HepG2 (cell line): ENCODE data around the gene FPGS. TPM values are rescaled to one million over a fixed set of nuclear protein-coding genes. Genes with fewer than 3 reads are reported as not detected.
A peak's percentile ranks its signal among the peaks of the same experiment; 100 is the strongest.

Experiments used
- ATAC-seq: fragments of 200-7000 bp; cut with Tn5 transposase; 3 replicates; pipeline ENCODE4 v1.9.1; 2020; ENCODE audit warnings: mild to moderate bottlenecking, moderate library complexity
- BruUV-seq: library from RNA; stranded (reverse); fragments of 400-500 nt; replicated peaks from 2 replicates; lab custom pipeline; 2021; lab: Mats Ljungman, UMichigan
- CTCF ChIA-PET: fragments of 300-600 bp; formaldehyde crosslinking; extraction: SDS; loops from one replicate; lab custom pipeline; 2021; ENCODE audit warnings: low total read pairs, inconsistent platforms, low intra/inter-chr PET ratio; lab: Yijun Ruan, JAX
- POLR2A ChIA-PET: fragments of 350-600 bp; sonication (Branson Sonifier 250); formaldehyde crosslinking; loops from one replicate; lab custom pipeline; 2020; ENCODE audit warnings: antibody characterized with exemption, inconsistent platforms; lab: Yijun Ruan, JAX
- DNase-seq: peaks from one replicate; pipeline ENCODE4 v3.0.0-alpha.2; 2015; ENCODE audit warnings: low spot score
- FAIRE-seq: peaks from 3 replicates; lab custom pipeline; 2011; peaks lifted over from hg19 to GRCh38; lab: Jason Lieb, UNC
- H2AFZ ChIP-seq: one replicate; pipeline ENCODE4 v1.6.1; 2011; ENCODE audit warnings: low read length, inconsistent platforms
- H3K27ac ChIP-seq: fragments of 300-600 bp; 3 replicates; pipeline ENCODE4 v1.8.0; 2011; ENCODE audit warnings: mixed run types, mild to moderate bottlenecking, mixed read lengths, low read length, inconsistent platforms; ENCODE audit not compliant: insufficient read depth; ENCODE audit errors: extremely low read length
- H3K27me3 ChIP-seq, 2 experiments: fragments of 200-600 bp in 1 of 2; 2 replicates in 1 of 2; 3 replicates in 1 of 2; pipeline versions ENCODE4 v1.6.0 to v1.8.0; 2011; ENCODE audit warnings: low read length in 2 of 2, mild to moderate bottlenecking in 2 of 2, moderate library complexity in 2 of 2, inconsistent platforms in 1 of 2; ENCODE audit not compliant: insufficient read depth in 2 of 2, control insufficient read depth in 1 of 2
- H3K36me3 ChIP-seq, 2 experiments: fragments of 200-600 bp in 1 of 2; replicated peaks in 1 of 2; 2 replicates in 1 of 2; 3 replicates in 1 of 2; pipeline versions ENCODE4 v1.5.1 to v1.8.0; 2011; ENCODE audit warnings: low read length in 2 of 2, inconsistent platforms in 1 of 2; ENCODE audit not compliant: insufficient read depth in 2 of 2, control insufficient read depth in 1 of 2
- H3K4me1 ChIP-seq: 2 replicates; pipeline ENCODE4 v1.5.1; 2012; ENCODE audit warnings: low read length, inconsistent platforms; ENCODE audit not compliant: insufficient read depth
- H3K4me2 ChIP-seq: 2 replicates; pipeline ENCODE4 v1.6.0; 2011; ENCODE audit warnings: low read depth, low read length, inconsistent platforms
- H3K4me3 ChIP-seq, 3 experiments: fragments of 200-600 bp in 1 of 3; sonication (generic), shearing (Covaris generic) in 1 of 3; replicated peaks in 1 of 3; 2 replicates each; pipeline ENCODE4 v1.5.1; 2011 to 2016; ENCODE audit warnings: low read length in 3 of 3, inconsistent platforms in 2 of 3, low read depth in 2 of 3, mild to moderate bottlenecking in 2 of 3, control low read depth in 1 of 3, mixed read lengths in 1 of 3; ENCODE audit not compliant: insufficient read depth in 1 of 3
- H3K79me2 ChIP-seq: one replicate; pipeline ENCODE4 v1.6.1; 2011; ENCODE audit warnings: low read length, inconsistent platforms; ENCODE audit not compliant: insufficient read depth
- H3K9ac ChIP-seq: 2 replicates; pipeline ENCODE4 v1.6.0; 2011; ENCODE audit warnings: mild to moderate bottlenecking, low read depth, low read length, inconsistent platforms; ENCODE audit not compliant: insufficient read depth
- H3K9me3 ChIP-seq: 2 replicates; pipeline ENCODE4 v1.5.1; 2012; ENCODE audit warnings: mild to moderate bottlenecking, low read length
- H4K20me1 ChIP-seq: 2 replicates; pipeline ENCODE4 v1.6.0; 2011; ENCODE audit warnings: inconsistent platforms, mild to moderate bottlenecking, low read length, moderate library complexity; ENCODE audit not compliant: insufficient read depth
- CHCHD3 ChIP-seq: sonication (generic); formaldehyde crosslinking; IDR thresholded peaks from 2 replicates; pipeline ENCODE4 v1.8.0; 2022; ENCODE audit warnings: mild to moderate bottlenecking, missing genetic modification reagents, moderate library complexity
- ELF3 ChIP-seq: IDR thresholded peaks from 2 replicates; pipeline ENCODE4 v1.6.1; 2016; ENCODE audit warnings: missing genetic modification reagents, missing compliant biosample characterization
- ETS1 ChIP-seq: sonication (generic); formaldehyde crosslinking; IDR thresholded peaks from 2 replicates; pipeline ENCODE4 v1.4.0; 2020; ENCODE audit warnings: missing genetic modification reagents
- FOXM1 ChIP-seq: sonication (generic); formaldehyde crosslinking; IDR thresholded peaks from 2 replicates; pipeline ENCODE4 v1.5.0; 2020; ENCODE audit warnings: missing genetic modification reagents
- HHEX ChIP-seq: IDR thresholded peaks from 2 replicates; pipeline ENCODE4 v1.6.1; 2016; ENCODE audit warnings: control low read depth
- NR0B2 ChIP-seq: sonication (generic); formaldehyde crosslinking; IDR thresholded peaks from 2 replicates; pipeline ENCODE4 v1.4.0; 2020; ENCODE audit warnings: mild to moderate bottlenecking, missing genetic modification reagents
- SNRNP70 ChIP-seq: fragments of 200-400 bp; formaldehyde crosslinking; IDR thresholded peaks from 2 replicates; pipeline ENCODE4 v1.6.1; 2017; ENCODE audit warnings: mild to moderate bottlenecking, low read depth, low read length, moderate library complexity
- TCF7 ChIP-seq: sonication (generic); IDR thresholded peaks from 2 replicates; pipeline ENCODE4 v1.6.1; 2016; ENCODE audit warnings: antibody characterized with exemption, low read depth
- TRIM24 ChIP-seq: sonication (generic); formaldehyde crosslinking; IDR thresholded peaks from 2 replicates; pipeline ENCODE4 v1.8.0; 2022; ENCODE audit warnings: mild to moderate bottlenecking, missing genetic modification reagents
- ZNF121 ChIP-seq: sonication (generic); formaldehyde crosslinking; IDR thresholded peaks from 2 replicates; pipeline ENCODE4 v1.5.0; 2020; ENCODE audit warnings: mild to moderate bottlenecking, missing genetic modification reagents
- ZNF326 ChIP-seq: sonication (generic); formaldehyde crosslinking; IDR thresholded peaks from 2 replicates; pipeline ENCODE4 v1.4.0; 2020; ENCODE audit warnings: missing genetic modification reagents, borderline replicate concordance
- ZNF552 ChIP-seq: sonication (generic); formaldehyde crosslinking; IDR thresholded peaks from 2 replicates; pipeline ENCODE4 v1.9.0; 2022; ENCODE audit warnings: missing genetic modification reagents, mild to moderate bottlenecking, borderline replicate concordance
- ZSCAN25 ChIP-seq: sonication (generic); formaldehyde crosslinking; IDR thresholded peaks from 2 replicates; pipeline ENCODE4 v1.8.0; 2022; ENCODE audit warnings: mild to moderate bottlenecking, missing genetic modification reagents
- WGBS: methylation state at CpG from one replicate; pipeline ENCODE4 v1.1.6; 2017; ENCODE audit warnings: low lambda C conversion rate; 5-methylcytosine and 5-hydroxymethylcytosine counted together
- in situ Hi-C: cut with HindIII; loops from 2 replicates; pipeline ENCODE4 v1.10.0; 2017; ENCODE audit warnings: low pct_unique_long_range_greater_than_20kb; ENCODE audit not compliant: extremely low pct_ligation_motif_present
- intact Hi-C: fragments of 100-400 bp; cut with micrococcal nuclease; formaldehyde crosslinking; loops from one replicate; pipeline ENCODE4 v1.10.0; 2022; ENCODE audit not compliant: unreplicated experiment
- polyA plus RNA-seq, 8 experiments: library from polyadenylated mRNA; depleted of rRNA in 3 of 8; stranded (reverse) in 7 of 8; unstranded in 1 of 8; fragments of >200 nt; fragmentation: Illumina TruSeq in 4 of 8; extraction: Trizol in 4 of 8; gene quantifications; 2 replicates each; pipeline versions ENCODE4 v1.2.1 to v1.2.3, GENCODE V29; 2011 to 2016; ENCODE audit warnings: low read depth in 4 of 8, missing spikeins in 1 of 8, mixed read lengths in 1 of 8; ENCODE audit not compliant: insufficient read depth in 1 of 8
- total RNA-seq, 5 experiments: library from RNA; depleted of rRNA; stranded (reverse); fragments of >200 nt; fragmentation: Illumina TruSeq; extraction: Trizol; gene quantifications; 2 replicates each; pipeline ENCODE4 v1.2.3, GENCODE V29; 2016; ENCODE audit warnings: low read depth in 1 of 5
- TF ChIP-seq, protein P1 (sequence below): sonication (generic); formaldehyde crosslinking; IDR thresholded peaks from 2 replicates; pipeline ENCODE4 v1.8.0; 2022; ENCODE audit warnings: mild to moderate bottlenecking, missing genetic modification reagents, moderate library complexity
- TF ChIP-seq, protein P2 (sequence below): sonication (generic); formaldehyde crosslinking; IDR thresholded peaks from 2 replicates; pipeline ENCODE4 v1.8.0; 2023; ENCODE audit warnings: mild to moderate bottlenecking, missing genetic modification reagents
- TF ChIP-seq, protein P3 (sequence below): sonication (generic); formaldehyde crosslinking; conservative IDR thresholded peaks from 2 replicates; pipeline ENCODE4 v1.4.0; 2020; ENCODE audit warnings: mild to moderate bottlenecking, missing genetic modification reagents, moderate library complexity

Gene FPGS
- total and polyA plus RNA-seq, 2 of the 13 experiments (the other 11 are each of a cell fraction or from before 2014, with no cell fraction given) = 35.6 to 36.8 TPM

DNA sequence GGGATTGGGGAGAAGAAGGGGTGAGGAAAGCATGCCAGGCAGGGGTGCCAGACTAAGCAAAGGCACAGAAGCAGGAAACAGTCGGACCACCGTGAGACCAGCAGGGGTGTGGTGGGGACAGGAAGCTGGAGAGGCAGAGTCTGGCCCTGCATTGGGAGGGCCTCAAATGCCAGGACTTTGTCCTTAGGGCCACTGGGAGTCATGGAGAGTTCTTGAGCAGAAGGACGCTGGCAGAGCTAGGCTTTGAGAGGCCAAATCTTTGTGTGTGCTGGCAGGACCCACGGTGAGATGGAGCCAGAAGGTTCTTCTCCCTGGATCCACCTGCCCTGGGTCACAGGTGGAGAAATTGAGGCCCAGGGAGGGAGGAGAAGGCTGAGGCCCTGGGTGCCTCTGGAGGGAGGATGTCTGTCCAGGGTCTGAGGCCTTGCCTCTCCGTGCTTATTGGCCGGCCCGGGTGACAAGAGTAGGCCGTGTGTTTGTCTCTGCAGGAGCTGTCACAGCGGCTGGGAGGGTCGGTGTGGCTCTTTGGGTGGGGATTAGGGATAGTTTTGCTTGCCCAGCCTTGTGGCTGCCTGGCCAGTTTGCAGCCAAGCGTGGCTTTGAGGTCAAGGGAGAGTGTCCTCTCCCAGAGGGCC, 53.5 kb downstream of the FPGS start:
- ChIA-PET POLR2A (interaction anchor here (0.5 to 0.6 kb wide), 2 partner anchors 25 to 61 kb away, joined by 3 to 4 read pairs; no protein-coding TSS in a partner anchor), CTCF (no interaction called here)
- Histone ChIP-seq H3K27ac (no peak overlapping the region), H4K20me1 (no peaks in the 10 kb centered on the region), H3K36me3 (no peaks in the 10 kb centered on the region), H3K9ac (peak overlapping the region; percentile 34; the same call in 1 of the 2 replicates), H3K27me3 (0 out of 5 replicates have a peak, but pooled peaks cover 0 to 1% of the 10 kb centered on the region in 2 experiments), H2AFZ (no peak overlapping the region), H3K4me2 (peak overlapping the region; percentile 67), H3K4me1 (peaks cover 71% of the 10 kb centered on the region), H3K79me2 (no peaks in the 10 kb centered on the region), H3K9me3 (no peaks in the 10 kb centered on the region), H3K4me3 (peak overlapping the region in 1 of 3 experiments; percentile 38; a peak in 2 of 6 replicates)
- no TSS peak for BruUV-seq
- intact Hi-C loops (no loop called here), in situ Hi-C loops (no loop called here)
- FAIRE-seq (no peak), ATAC-seq (peak; percentile 51), DNase-seq (no peak)
- WGBS = 6% methylated on average over 5 of the region's 11 CpGs
- peak; percentile 34; the same call in 1 of the 2 replicates for TF ChIP-seq ELF3 (CRISPR knock-in tag)
- no peak for TF ChIP-seq SNRNP70
- no peak for TF ChIP-seq ZNF326 (CRISPR knock-in tag)
- TF ChIP-seq NR0B2 (CRISPR knock-in tag) = no peak
- TF ChIP-seq, protein P1, sequence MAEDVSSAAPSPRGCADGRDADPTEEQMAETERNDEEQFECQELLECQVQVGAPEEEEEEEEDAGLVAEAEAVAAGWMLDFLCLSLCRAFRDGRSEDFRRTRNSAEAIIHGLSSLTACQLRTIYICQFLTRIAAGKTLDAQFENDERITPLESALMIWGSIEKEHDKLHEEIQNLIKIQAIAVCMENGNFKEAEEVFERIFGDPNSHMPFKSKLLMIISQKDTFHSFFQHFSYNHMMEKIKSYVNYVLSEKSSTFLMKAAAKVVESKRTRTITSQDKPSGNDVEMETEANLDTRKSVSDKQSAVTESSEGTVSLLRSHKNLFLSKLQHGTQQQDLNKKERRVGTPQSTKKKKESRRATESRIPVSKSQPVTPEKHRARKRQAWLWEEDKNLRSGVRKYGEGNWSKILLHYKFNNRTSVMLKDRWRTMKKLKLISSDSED = no peak
- no peak for TF ChIP-seq HHEX
- TF ChIP-seq, protein P2, sequence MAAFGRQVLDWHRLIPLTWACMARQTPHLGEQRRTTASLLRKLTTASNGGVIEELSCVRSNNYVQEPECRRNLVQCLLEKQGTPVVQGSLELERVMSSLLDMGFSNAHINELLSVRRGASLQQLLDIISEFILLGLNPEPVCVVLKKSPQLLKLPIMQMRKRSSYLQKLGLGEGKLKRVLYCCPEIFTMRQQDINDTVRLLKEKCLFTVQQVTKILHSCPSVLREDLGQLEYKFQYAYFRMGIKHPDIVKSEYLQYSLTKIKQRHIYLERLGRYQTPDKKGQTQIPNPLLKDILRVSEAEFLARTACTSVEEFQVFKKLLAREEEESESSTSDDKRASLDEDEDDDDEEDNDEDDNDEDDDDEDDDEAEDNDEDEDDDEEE (CRISPR knock-in tag) = no peak
- no peak for TF ChIP-seq CHCHD3 (CRISPR knock-in tag)
- no peak for TF ChIP-seq ETS1 (CRISPR knock-in tag)
- no peak for TF ChIP-seq TCF7
- TF ChIP-seq ZNF121 (CRISPR knock-in tag) = no peak
- peak; percentile 93 for TF ChIP-seq ZSCAN25
- no peak for TF ChIP-seq FOXM1 (CRISPR knock-in tag)
- TF ChIP-seq TRIM24 (CRISPR knock-in tag) = no peak
- TF ChIP-seq, protein P3, sequence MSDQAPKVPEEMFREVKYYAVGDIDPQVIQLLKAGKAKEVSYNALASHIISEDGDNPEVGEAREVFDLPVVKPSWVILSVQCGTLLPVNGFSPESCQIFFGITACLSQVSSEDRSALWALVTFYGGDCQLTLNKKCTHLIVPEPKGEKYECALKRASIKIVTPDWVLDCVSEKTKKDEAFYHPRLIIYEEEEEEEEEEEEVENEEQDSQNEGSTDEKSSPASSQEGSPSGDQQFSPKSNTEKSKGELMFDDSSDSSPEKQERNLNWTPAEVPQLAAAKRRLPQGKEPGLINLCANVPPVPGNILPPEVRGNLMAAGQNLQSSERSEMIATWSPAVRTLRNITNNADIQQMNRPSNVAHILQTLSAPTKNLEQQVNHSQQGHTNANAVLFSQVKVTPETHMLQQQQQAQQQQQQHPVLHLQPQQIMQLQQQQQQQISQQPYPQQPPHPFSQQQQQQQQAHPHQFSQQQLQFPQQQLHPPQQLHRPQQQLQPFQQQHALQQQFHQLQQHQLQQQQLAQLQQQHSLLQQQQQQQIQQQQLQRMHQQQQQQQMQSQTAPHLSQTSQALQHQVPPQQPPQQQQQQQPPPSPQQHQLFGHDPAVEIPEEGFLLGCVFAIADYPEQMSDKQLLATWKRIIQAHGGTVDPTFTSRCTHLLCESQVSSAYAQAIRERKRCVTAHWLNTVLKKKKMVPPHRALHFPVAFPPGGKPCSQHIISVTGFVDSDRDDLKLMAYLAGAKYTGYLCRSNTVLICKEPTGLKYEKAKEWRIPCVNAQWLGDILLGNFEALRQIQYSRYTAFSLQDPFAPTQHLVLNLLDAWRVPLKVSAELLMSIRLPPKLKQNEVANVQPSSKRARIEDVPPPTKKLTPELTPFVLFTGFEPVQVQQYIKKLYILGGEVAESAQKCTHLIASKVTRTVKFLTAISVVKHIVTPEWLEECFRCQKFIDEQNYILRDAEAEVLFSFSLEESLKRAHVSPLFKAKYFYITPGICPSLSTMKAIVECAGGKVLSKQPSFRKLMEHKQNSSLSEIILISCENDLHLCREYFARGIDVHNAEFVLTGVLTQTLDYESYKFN (CRISPR knock-in tag) = 0 out of 2 replicates have a peak, but pooled peaks have one; percentile 17
- no peak for TF ChIP-seq ZNF552 (CRISPR knock-in tag)
